Measurements from ENCODE around the gene EEF1G.

- TF ChIP-seq CTCF (IDR thresholded peaks at IDR 0.05), result no peak
- no peak for TF ChIP-seq EP300 (IDR thresholded peaks at IDR 0.05)
- TF ChIP-seq POLR2AphosphoS5 (IDR thresholded peaks at IDR 0.05), result no peak
These were observed 38.7 kb downstream of the EEF1G start for GRCh38 chr11:62534779-62535545.
